Trophoblast cell (in vitro differentiated cells and primary cell): Measurements from ENCODE around the gene TUBGCP5.

Experiments
- DNase-seq, 2 donors: peaks; one replicate each; pipeline ENCODE4 v3.0.0-alpha.2; 2016
- H2AFZ ChIP-seq: 2 replicates; pipeline ENCODE4 v1.6.1; 2013; ENCODE audit warnings: low read length, moderate library complexity, mild to moderate bottlenecking; ENCODE audit not compliant: insufficient read depth, poor library complexity
- H2AK5ac ChIP-seq: 2 replicates; pipeline ENCODE4 v1.6.1; 2013; ENCODE audit warnings: mild to moderate bottlenecking, low read length
- H2BK120ac ChIP-seq: 2 replicates; pipeline ENCODE4 v1.6.1; 2013; ENCODE audit warnings: low read length, mild to moderate bottlenecking, moderate library complexity; ENCODE audit not compliant: insufficient read depth, poor library complexity
- H2BK12ac ChIP-seq: 2 replicates; pipeline ENCODE4 v1.6.1; 2013; ENCODE audit warnings: mild to moderate bottlenecking, low read length, moderate library complexity
- H2BK5ac ChIP-seq: 2 replicates; pipeline ENCODE4 v1.6.1; 2013; ENCODE audit warnings: low read length, low read depth, moderate library complexity, mild to moderate bottlenecking; ENCODE audit not compliant: poor library complexity
- H3K14ac ChIP-seq: 2 replicates; pipeline ENCODE4 v1.6.1; 2013; ENCODE audit warnings: mild to moderate bottlenecking, low read length
- H3K18ac ChIP-seq: 2 replicates; pipeline ENCODE4 v1.6.1; 2013; ENCODE audit warnings: mild to moderate bottlenecking, low read length
- H3K23ac ChIP-seq: 2 replicates; pipeline ENCODE4 v1.6.1; 2013; ENCODE audit warnings: low read length
- H3K27ac ChIP-seq: 2 replicates; pipeline ENCODE4 v1.5.1; 2013; ENCODE audit warnings: low read depth, mild to moderate bottlenecking, inconsistent platforms, low read length, moderate library complexity
- H3K27me3 ChIP-seq: 2 replicates; pipeline ENCODE4 v1.6.1; 2013; ENCODE audit warnings: inconsistent platforms, mild to moderate bottlenecking, low read length, moderate library complexity; ENCODE audit not compliant: insufficient read depth
- H3K36me3 ChIP-seq, 2 experiments: 1 replicate in 1 of 2; 2 replicates in 1 of 2; pipeline ENCODE4 v1.6.1; 2013; ENCODE audit warnings: low read length in 2 of 2, mild to moderate bottlenecking in 2 of 2, moderate library complexity in 1 of 2; ENCODE audit not compliant: insufficient read depth in 2 of 2, control insufficient read depth in 1 of 2
- H3K4ac ChIP-seq: 2 replicates; pipeline ENCODE4 v1.6.1; 2013; ENCODE audit warnings: low read depth, mild to moderate bottlenecking, low read length, moderate library complexity
- H3K4me1 ChIP-seq, 2 experiments: 1 replicate in 1 of 2; 2 replicates in 1 of 2; pipeline ENCODE4 v1.6.1; 2013; ENCODE audit warnings: low read length in 2 of 2, mild to moderate bottlenecking in 2 of 2, moderate library complexity in 1 of 2; ENCODE audit not compliant: insufficient read depth in 2 of 2, control insufficient read depth in 1 of 2
- H3K4me2 ChIP-seq: 2 replicates; pipeline ENCODE4 v1.6.1; 2013; ENCODE audit warnings: inconsistent platforms, mild to moderate bottlenecking, low read length, moderate library complexity
- H3K4me3 ChIP-seq: 2 replicates; pipeline ENCODE4 v1.5.1; 2013; ENCODE audit warnings: mild to moderate bottlenecking, low read depth, low read length, inconsistent platforms
- H3K79me1 ChIP-seq: one replicate; pipeline ENCODE4 v1.6.1; 2013; ENCODE audit warnings: low read length
- H3K79me2 ChIP-seq: 2 replicates; pipeline ENCODE4 v1.6.1; 2013; ENCODE audit warnings: low read length, mild to moderate bottlenecking; ENCODE audit not compliant: control insufficient read depth, insufficient read depth, poor library complexity
- H3K9ac ChIP-seq: 2 replicates; pipeline ENCODE4 v1.6.1; 2013; ENCODE audit warnings: mild to moderate bottlenecking, low read length
- H3K9me3 ChIP-seq: 2 replicates; pipeline ENCODE4 v1.6.1; 2013; ENCODE audit warnings: low read depth, mild to moderate bottlenecking, control low read depth, inconsistent platforms, low read length; ENCODE audit not compliant: insufficient read depth
- H4K12ac ChIP-seq: 2 replicates; pipeline ENCODE4 v1.6.1; 2013; ENCODE audit warnings: low read depth, mild to moderate bottlenecking, low read length, moderate library complexity
- H4K8ac ChIP-seq: 2 replicates; pipeline ENCODE4 v1.6.1; 2013; ENCODE audit warnings: low read depth, mild to moderate bottlenecking, low read length, moderate library complexity
- H4K91ac ChIP-seq: one replicate; pipeline ENCODE4 v1.6.1; 2013; ENCODE audit warnings: low read depth, mild to moderate bottlenecking, low read length, moderate library complexity
- WGBS: extraction: QIAGEN DNeasy Blood & Tissue Kit; methylation state at CpG from one replicate; pipeline ENCODE4 v1.1.7; 2013; ENCODE audit warnings: missing lambda C conversion rate; ENCODE audit not compliant: insufficient read length, insufficient coverage; ENCODE audit errors: extremely low coverage; 5-methylcytosine and 5-hydroxymethylcytosine counted together

The TUBGCP5 gene

DNA sequence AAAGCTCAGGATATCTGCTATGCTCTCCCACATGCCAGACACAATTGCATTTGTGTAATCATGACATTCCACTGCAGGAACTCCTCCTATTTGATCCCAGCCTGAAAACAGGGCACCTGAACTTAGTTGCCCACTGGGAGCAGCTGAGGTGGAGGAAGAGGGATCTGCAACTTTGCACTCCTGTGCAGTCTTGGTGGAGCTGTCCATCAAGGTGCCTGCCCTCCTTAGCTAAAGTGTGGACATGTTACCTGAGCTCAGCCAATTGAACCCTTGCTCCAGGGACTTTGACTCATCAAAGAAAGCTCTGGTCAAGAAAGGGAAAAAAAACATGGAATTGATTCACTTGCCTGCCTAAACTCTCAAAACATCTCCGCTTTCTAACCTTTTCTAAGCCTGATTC is 33.3 kb upstream of the TUBGCP5 start:
- Histone ChIP-seq H4K12ac (no peak overlapping the region), H3K4me2 (no peak overlapping the region), H3K9me3 (peaks cover 6% of the 10 kb centered on the region), H3K79me1 (no peaks in the 10 kb centered on the region), H3K79me2 (no peaks in the 10 kb centered on the region), H3K27ac (no peak overlapping the region), H2BK5ac (no peak overlapping the region), H2BK12ac (no peak overlapping the region), H2BK120ac (no peak overlapping the region), H3K9ac (no peak overlapping the region), H3K36me3 (no peaks in the 10 kb centered on the region), H4K8ac (no peak overlapping the region), H4K91ac (no peak overlapping the region), H3K4ac (no peak overlapping the region), H3K14ac (no peak overlapping the region), H3K4me3 (no peak overlapping the region), H2AFZ (no peak overlapping the region), H3K4me1 (no peaks in the 10 kb centered on the region), H3K23ac (no peak overlapping the region), H3K18ac (no peak overlapping the region), H3K27me3 (no peaks in the 10 kb centered on the region), H2AK5ac (no peak overlapping the region)
- no peak for DNase-seq
- WGBS = no CpG with 5 or more reads among the region's 1 CpG

DNA sequence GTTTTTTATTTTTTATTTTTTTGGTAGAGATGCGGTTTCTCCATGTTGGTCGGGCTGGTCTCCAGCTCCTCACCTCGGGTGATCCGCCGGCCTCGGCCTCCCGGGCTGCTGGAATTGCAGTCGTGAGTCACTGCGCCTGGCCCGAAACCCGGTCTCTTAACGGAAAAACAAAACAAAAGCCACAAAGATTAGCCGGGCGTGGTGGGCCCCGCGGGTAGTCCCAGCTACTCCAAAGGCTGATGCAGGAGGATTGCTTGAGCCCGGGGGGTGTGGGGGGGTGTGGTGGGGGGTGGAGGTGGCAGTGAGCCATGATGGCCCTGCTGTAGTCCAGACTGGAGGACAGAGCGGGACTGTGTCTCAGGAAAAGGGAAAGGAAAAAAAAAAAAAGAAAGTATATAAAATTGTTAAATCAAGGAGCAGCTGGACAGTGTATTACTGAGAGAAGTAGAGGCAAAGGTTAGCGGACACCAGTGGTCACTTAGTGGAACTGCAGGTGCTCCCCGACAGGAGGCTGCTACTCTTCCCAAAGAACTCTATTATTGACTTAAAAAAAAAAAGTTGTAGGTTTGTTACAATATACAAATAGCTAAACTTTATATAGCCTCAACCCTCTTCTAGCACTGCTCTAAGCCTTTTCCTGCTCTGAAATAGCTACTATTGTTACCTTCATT is 30.3 kb upstream of the TUBGCP5 start:
- WGBS = no CpG with 5 or more reads among the region's 20 CpGs
- no peaks in the 10 kb centered on the region for H3K79me2 ChIP-seq
- H3K4me3 ChIP-seq = no peak overlapping the region

DNA sequence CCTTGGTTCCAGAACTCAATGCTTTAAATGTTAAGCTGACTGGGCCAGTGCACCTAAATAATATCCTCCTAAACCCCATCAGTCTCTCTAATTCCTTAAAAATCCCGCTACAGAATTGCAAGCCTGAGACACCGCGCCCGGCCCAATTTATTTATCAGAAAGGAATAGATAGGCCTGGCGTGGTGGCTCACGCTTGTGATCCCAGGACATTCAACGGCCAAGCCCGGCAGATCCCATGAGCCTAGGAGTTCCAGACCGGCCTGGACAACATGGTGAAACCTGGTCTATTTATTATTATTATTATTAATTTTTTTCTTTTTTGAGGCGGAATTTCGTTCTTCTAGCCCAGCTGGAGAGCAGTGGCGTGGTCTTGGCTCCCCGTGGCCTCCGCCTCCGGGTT is 28.0 kb upstream of the TUBGCP5 start:
- Histone ChIP-seq H3K23ac (no peak overlapping the region), H3K4me3 (no peak overlapping the region), H3K27me3 (no peaks in the 10 kb centered on the region), H2BK120ac (no peak overlapping the region), H3K9ac (no peak overlapping the region), H3K27ac (no peak overlapping the region), H2BK12ac (no peak overlapping the region), H3K9me3 (peaks cover 17% of the 10 kb centered on the region), H3K4me1 (no peaks in the 10 kb centered on the region), H2AK5ac (no peak overlapping the region), H4K12ac (no peak overlapping the region), H3K14ac (no peak overlapping the region), H4K8ac (no peak overlapping the region), H2AFZ (no peak overlapping the region), H3K18ac (no peak overlapping the region), H3K79me2 (no peaks in the 10 kb centered on the region), H3K4ac (no peak overlapping the region), H3K4me2 (no peak overlapping the region), H3K36me3 (no peaks in the 10 kb centered on the region), H4K91ac (no peak overlapping the region), H3K79me1 (no peaks in the 10 kb centered on the region), H2BK5ac (no peak overlapping the region)
- WGBS = no CpG with 5 or more reads among the region's 15 CpGs
- DNase-seq = no peak

More for the DNA sequence above, 30.3 kb upstream of the TUBGCP5 start:
- H4K8ac ChIP-seq = no peak overlapping the region
- no peaks in the 10 kb centered on the region for H3K36me3 ChIP-seq
- H3K27ac ChIP-seq = no peak overlapping the region
- H2BK12ac ChIP-seq = no peak overlapping the region
- no peak overlapping the region for H2AFZ ChIP-seq
- no peak overlapping the region for H3K4ac ChIP-seq
- no peaks in the 10 kb centered on the region for H3K27me3 ChIP-seq
- H3K4me1 ChIP-seq = no peaks in the 10 kb centered on the region
- no peak overlapping the region for H3K9ac ChIP-seq
- H3K18ac ChIP-seq = no peak overlapping the region
- H2AK5ac ChIP-seq = no peak overlapping the region
- peaks cover 6% of the 10 kb centered on the region for H3K9me3 ChIP-seq
- peak; percentile 35 to 40 for DNase-seq
- H4K12ac ChIP-seq = no peak overlapping the region
- H3K4me2 ChIP-seq = no peak overlapping the region
- no peaks in the 10 kb centered on the region for H3K79me1 ChIP-seq
- H3K14ac ChIP-seq = no peak overlapping the region
- H2BK120ac ChIP-seq = no peak overlapping the region
- H2BK5ac ChIP-seq = no peak overlapping the region
- no peak overlapping the region for H3K23ac ChIP-seq
- no peak overlapping the region for H4K91ac ChIP-seq

DNA sequence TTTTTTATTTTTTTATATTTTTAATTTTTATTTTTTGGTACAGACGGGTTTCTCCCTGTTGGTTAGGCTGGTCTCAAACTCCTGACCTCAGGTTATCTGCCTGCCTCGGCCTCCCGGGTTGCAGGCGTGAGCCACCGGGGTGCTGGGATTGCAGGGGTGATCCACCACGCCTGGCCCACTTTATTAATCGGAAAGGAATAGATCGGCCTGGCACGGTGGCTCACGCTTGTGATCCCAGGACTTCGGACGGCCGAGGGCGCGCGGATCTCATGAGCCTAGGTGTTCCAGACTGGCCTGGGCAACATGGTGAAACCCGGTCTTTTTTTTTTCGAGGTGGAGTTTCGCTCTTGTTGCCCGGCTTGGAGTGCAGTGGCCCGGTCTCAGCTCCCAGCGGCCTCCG is 26.5 kb upstream of the TUBGCP5 start:
- no peak overlapping the region for H3K14ac ChIP-seq
- no peak overlapping the region for H2AK5ac ChIP-seq
- no peaks in the 10 kb centered on the region for H3K79me2 ChIP-seq
- H3K9me3 ChIP-seq = peaks cover 23% of the 10 kb centered on the region
- H2BK120ac ChIP-seq = no peak overlapping the region
- no peak overlapping the region for H3K4ac ChIP-seq
- H2BK5ac ChIP-seq = no peak overlapping the region
- no peaks in the 10 kb centered on the region for H3K79me1 ChIP-seq
- H2AFZ ChIP-seq = no peak overlapping the region
- H4K12ac ChIP-seq = no peak overlapping the region
- H3K27me3 ChIP-seq = no peaks in the 10 kb centered on the region
- H4K91ac ChIP-seq = no peak overlapping the region
- H3K23ac ChIP-seq = no peak overlapping the region
- no CpG with 5 or more reads among the region's 23 CpGs for WGBS
- H3K4me1 ChIP-seq = no peaks in the 10 kb centered on the region
- H2BK12ac ChIP-seq = no peak overlapping the region
- DNase-seq = no peak
- H4K8ac ChIP-seq = no peak overlapping the region
- no peak overlapping the region for H3K18ac ChIP-seq
- no peak overlapping the region for H3K9ac ChIP-seq
- H3K36me3 ChIP-seq = no peaks in the 10 kb centered on the region
- no peak overlapping the region for H3K4me2 ChIP-seq
- no peak overlapping the region for H3K4me3 ChIP-seq
- H3K27ac ChIP-seq = no peak overlapping the region
